Measurements from ENCODE around the gene VEPH1.

GRCh38 chr3:157471064-157471463 lies 32.2 kb downstream of the VEPH1 start:
- no peak for TF ChIP-seq CTCF (IDR thresholded peaks at IDR 0.05)
- no peak for TF ChIP-seq POLR2A (IDR thresholded peaks at IDR 0.05)

All from lower leg skin (tissue), 3 donors.